GM04503 (cell line): Measurements from ENCODE around the gene TUBB6.

Source experiments
- DNase-seq: peaks from one replicate; pipeline ENCODE4 v3.0.0-alpha.2; 2012; ENCODE audit warnings: low read depth

The TUBB6 gene

GRCh38 chr18:12291161-12291560, 16.9 kb upstream of the TUBB6 start:
- DNase-seq: no peak

- DNase-seq: no peak
Measured at GRCh38 chr18:12291690-12292089, 16.4 kb upstream of the TUBB6 start.

- DNase-seq: no peak
Measured at GRCh38 chr18:12293831-12294230, 14.2 kb upstream of the TUBB6 start.

- DNase-seq: no peak
Measured at GRCh38 chr18:12295389-12296086, 12.5 kb upstream of the TUBB6 start.

- DNase-seq: no peak
Measured at GRCh38 chr18:12296087-12296403, 12.0 kb upstream of the TUBB6 start.

- no peak for DNase-seq
Measured at GRCh38 chr18:12296457-12296856, 11.6 kb upstream of the TUBB6 start.

GRCh38 chr18:12299862-12300261, 8.2 kb upstream of the TUBB6 start:
- DNase-seq: no peak

GRCh38 chr18:12301263-12302005, 6.6 kb upstream of the TUBB6 start:
- no peak for DNase-seq

GRCh38 chr18:12302391-12303147, 5.5 kb upstream of the TUBB6 start:
- no peak for DNase-seq

- no peak for DNase-seq
Measured at GRCh38 chr18:12304351-12305210, 3.5 kb upstream of the TUBB6 start.

- no peak for DNase-seq
Measured at GRCh38 chr18:12305211-12305610, 2.8 kb upstream of the TUBB6 start.

- no peak for DNase-seq
Measured at GRCh38 chr18:12305930-12306629, 2.0 kb upstream of the TUBB6 start.

- no peak for DNase-seq
Measured at GRCh38 chr18:12306752-12307700, 1.0 kb upstream of the TUBB6 start.

- DNase-seq: no peak
Measured at GRCh38 chr18:12308386-12309100, 502 bp downstream of the TUBB6 start.

GRCh38 chr18:12309683-12310198, 1.7 kb downstream of the TUBB6 start:
- no peak for DNase-seq

GRCh38 chr18:12310762-12311161, 2.7 kb downstream of the TUBB6 start:
- DNase-seq: no peak

- no peak for DNase-seq
Measured at GRCh38 chr18:12312976-12313375, 4.9 kb downstream of the TUBB6 start.

GRCh38 chr18:12313530-12314245, 5.6 kb downstream of the TUBB6 start:
- no peak for DNase-seq
